RWPE1 (cell line): ENCODE results near the gene SAMD15.

Experiments
- CTCF ChIA-PET: fragments of 350-600 bp; sonication (Branson Sonifier 250); formaldehyde crosslinking; extraction: SDS; loops from one replicate; lab custom pipeline; 2021; lab: Yijun Ruan, JAX
- POLR2A ChIA-PET: fragments of 400-600 bp; formaldehyde crosslinking; extraction: SDS; loops from one replicate; lab custom pipeline; 2020; ENCODE audit warnings: antibody characterized with exemption; ENCODE audit not compliant: low non-redundant PET; lab: Yijun Ruan, JAX
- DNase-seq: peaks from one replicate; pipeline ENCODE4 v3.0.0; 2012; ENCODE audit warnings: low spot score
- H3K27ac ChIP-seq: fragments of 450-650 bp; 2 replicates; pipeline ENCODE4 v1.5.1; 2017
- CTCF ChIP-seq: fragments of 450-650 bp; conservative IDR thresholded peaks from 2 replicates; pipeline ENCODE4 v1.5.1; 2017; ENCODE audit warnings: low read depth, mild to moderate bottlenecking

SAMD15 gene

GRCh38 chr14:77353469-77354141, 23.6 kb upstream of the SAMD15 start:
- no peak overlapping the region for H3K27ac ChIP-seq
- no peak for TF ChIP-seq CTCF
- POLR2A ChIA-PET: no interaction called here
- CTCF ChIA-PET: no interaction called here
- no peak for DNase-seq

- H3K27ac ChIP-seq: no peak overlapping the region
- CTCF ChIA-PET: interaction anchor here (0.5 kb wide), 1 partner anchor 11 kb away, joined by 3 read pairs; no protein-coding TSS in a partner anchor
- no peak for TF ChIP-seq CTCF
- DNase-seq: no peak
- POLR2A ChIA-PET: no interaction called here
Observed at GRCh38 chr14:77355811-77356210, 21.4 kb upstream of the SAMD15 start.

- POLR2A ChIA-PET: no interaction called here
- DNase-seq: no peak
- no peak overlapping the region for H3K27ac ChIP-seq
- CTCF ChIA-PET: no interaction called here
- TF ChIP-seq CTCF: no peak
Observed at GRCh38 chr14:77356899-77357298, 20.3 kb upstream of the SAMD15 start.

- ChIA-PET CTCF (interaction anchor here (0.7 kb wide), 1 partner anchor 24 kb away, joined by 3 read pairs; no protein-coding TSS in a partner anchor), POLR2A (no interaction called here)
- H3K27ac ChIP-seq: no peak overlapping the region
- DNase-seq: no peak
- no peak for TF ChIP-seq CTCF
Observed at GRCh38 chr14:77359626-77360025, 17.6 kb upstream of the SAMD15 start.

GRCh38 chr14:77364146-77364545, 13.0 kb upstream of the SAMD15 start:
- ChIA-PET POLR2A (no interaction called here), CTCF (interaction anchor here (0.6 kb wide), 1 partner anchor 238 kb away, joined by 6 read pairs; no protein-coding TSS in a partner anchor)
- DNase-seq: no peak
- TF ChIP-seq CTCF: no peak
- H3K27ac ChIP-seq: no peak overlapping the region

- ChIA-PET CTCF (interaction anchor here (0.7 kb wide), 2 partner anchors 16 to 110 kb away, joined by 3 to 6 read pairs; no protein-coding TSS in a partner anchor), POLR2A (no interaction called here)
- no peak overlapping the region for H3K27ac ChIP-seq
- no peak for DNase-seq
- no peak for TF ChIP-seq CTCF
Observed at GRCh38 chr14:77369285-77369684, 7.9 kb upstream of the SAMD15 start.
